IMR-90 (cell line): Measurements from ENCODE around the gene NAPSA. TPM values are rescaled to one million over a fixed set of nuclear protein-coding genes. Genes with fewer than 3 reads are reported as not detected.

ENCODE experiments used
- ATAC-seq: fragments of 200-7000 bp; cut with Tn5 transposase; 2 replicates; pipeline ENCODE4 v1.9.1; 2020; ENCODE audit warnings: low read depth, mild to moderate bottlenecking, moderate library complexity
- BruUV-seq: library from RNA; stranded (reverse); fragments of 400-500 nt; replicated peaks from 2 replicates; lab custom pipeline; 2021; lab: Mats Ljungman, UMichigan
- CTCF ChIA-PET: fragments of 300-600 bp; formaldehyde crosslinking; extraction: SDS; loops from one replicate; lab custom pipeline; 2021; ENCODE audit warnings: antibody characterized with exemption; lab: Yijun Ruan, JAX
- POLR2A ChIA-PET: fragments of 300-600 bp; sonication (Branson Sonifier 250); formaldehyde crosslinking; loops from one replicate; lab custom pipeline; 2022; ENCODE audit warnings: antibody characterized with exemption; ENCODE audit not compliant: unreplicated experiment; lab: Charles Lee
- DNase-seq: peaks from one replicate; pipeline ENCODE4 v3.0.0; 2013
- H2AFZ ChIP-seq: replicated peaks from 2 replicates; pipeline ENCODE3; 2013; ENCODE audit warnings: low read length, mild to moderate bottlenecking; ENCODE audit not compliant: poor library complexity
- H2AK5ac ChIP-seq: 2 replicates; pipeline ENCODE4 v1.6.1; 2013; ENCODE audit warnings: low read depth, low read length, inconsistent platforms
- H2AK9ac ChIP-seq: replicated peaks from 2 replicates; pipeline ENCODE3; 2013; ENCODE audit warnings: mild to moderate bottlenecking, low read depth, low read length, moderate library complexity; ENCODE audit not compliant: poor library complexity
- H2BK120ac ChIP-seq: 2 replicates; pipeline ENCODE4 v1.6.1; 2013; ENCODE audit warnings: low read depth, low read length, inconsistent platforms
- H2BK15ac ChIP-seq: 3 replicates; pipeline ENCODE4 v1.6.1; 2013; ENCODE audit warnings: low read depth, low read length, inconsistent platforms
- H2BK20ac ChIP-seq: 2 replicates; pipeline ENCODE4 v1.6.1; 2013; ENCODE audit warnings: low read depth, mild to moderate bottlenecking, inconsistent platforms, low read length, moderate library complexity
- H2BK5ac ChIP-seq: 2 replicates; pipeline ENCODE4 v1.6.1; 2013; ENCODE audit warnings: mild to moderate bottlenecking, low read depth, low read length, inconsistent platforms; ENCODE audit not compliant: poor library complexity, severe bottlenecking
- H3K14ac ChIP-seq: replicated peaks from 2 replicates; pipeline ENCODE4 v1.6.1; 2013; ENCODE audit warnings: low read depth, low read length, inconsistent platforms
- H3K18ac ChIP-seq: 2 replicates; pipeline ENCODE4 v1.6.1; 2013; ENCODE audit warnings: low read depth, low read length, control low read depth
- H3K23ac ChIP-seq: 2 replicates; pipeline ENCODE4 v1.6.1; 2013; ENCODE audit warnings: low read depth, low read length, inconsistent platforms
- H3K27ac ChIP-seq: 2 replicates; pipeline ENCODE4 v1.5.1; 2013; ENCODE audit warnings: mild to moderate bottlenecking, control low read depth, low read length; ENCODE audit not compliant: insufficient read depth
- H3K27me3 ChIP-seq: 2 replicates; pipeline ENCODE4 v1.6.1; 2013; ENCODE audit warnings: low read length; ENCODE audit not compliant: control insufficient read depth, insufficient read depth
- H3K36me3 ChIP-seq: 2 replicates; pipeline ENCODE4 v1.6.1; 2013; ENCODE audit warnings: low read length, mixed read lengths; ENCODE audit not compliant: control insufficient read depth, insufficient read depth
- H3K4ac ChIP-seq: 2 replicates; pipeline ENCODE4 v1.6.1; 2013; ENCODE audit warnings: low read depth, low read length, inconsistent platforms
- H3K4me1 ChIP-seq: 2 replicates; pipeline ENCODE4 v1.6.1; 2013; ENCODE audit warnings: low read length, mixed read lengths; ENCODE audit not compliant: control insufficient read depth, insufficient read depth
- H3K4me2 ChIP-seq: 2 replicates; pipeline ENCODE4 v1.6.1; 2013; ENCODE audit warnings: low read depth, mild to moderate bottlenecking, control low read depth, low read length, moderate library complexity
- H3K4me3 ChIP-seq: 2 replicates; pipeline ENCODE4 v1.5.1; 2013; ENCODE audit warnings: low read depth, mild to moderate bottlenecking, control low read depth, low read length, moderate library complexity; ENCODE audit not compliant: insufficient read depth
- H3K56ac ChIP-seq: 2 replicates; pipeline ENCODE4 v1.6.1; 2013; ENCODE audit warnings: low read length, inconsistent platforms; ENCODE audit not compliant: insufficient read depth; ENCODE audit errors: extremely low read depth
- H3K79me1 ChIP-seq, 2 experiments: 2 replicates each; pipeline ENCODE4 v1.6.1; 2013; ENCODE audit warnings: low read length in 2 of 2, inconsistent platforms in 1 of 2, low read depth in 1 of 2
- H3K9ac ChIP-seq: 2 replicates; pipeline ENCODE4 v1.6.1; 2013; ENCODE audit warnings: low read depth, low read length, control low read depth
- H3K9me1 ChIP-seq: 2 replicates; pipeline ENCODE4 v1.6.1; 2013; ENCODE audit warnings: low read length, inconsistent platforms; ENCODE audit not compliant: insufficient read depth
- H3K9me3 ChIP-seq: 2 replicates; pipeline ENCODE4 v1.6.1; 2013; ENCODE audit warnings: low read length; ENCODE audit not compliant: control insufficient read depth, insufficient read depth
- H4K20me1 ChIP-seq: 2 replicates; pipeline ENCODE4 v1.6.1; 2013; ENCODE audit warnings: low read length, inconsistent platforms; ENCODE audit not compliant: insufficient read depth
- H4K5ac ChIP-seq: 2 replicates; pipeline ENCODE4 v1.6.1; 2013; ENCODE audit warnings: mild to moderate bottlenecking, low read depth, low read length, control low read depth
- H4K8ac ChIP-seq, 2 experiments: 2 replicates each; pipeline ENCODE4 v1.6.1; 2013; ENCODE audit warnings: low read depth in 2 of 2, low read length in 2 of 2, control low read depth in 1 of 2, inconsistent platforms in 1 of 2
- H4K91ac ChIP-seq: 2 replicates; pipeline ENCODE4 v1.6.1; 2013; ENCODE audit warnings: low read depth, low read length, inconsistent platforms; ENCODE audit not compliant: insufficient read depth
- MAFK ChIP-seq: IDR thresholded peaks from 2 replicates; pipeline ENCODE4 v1.6.1; 2012; ENCODE audit warnings: low read depth, low read length, improper control_type of control experiment
- WGBS, 2 experiments: methylation state at CpG; one replicate each; pipeline versions ENCODE4 v1.1.5 to v1.1.7; 2013; ENCODE audit warnings: missing lambda C conversion rate in 2 of 2; ENCODE audit not compliant: insufficient read length in 1 of 2; ENCODE audit errors: extremely low coverage in 2 of 2; 5-methylcytosine and 5-hydroxymethylcytosine counted together
- dilution Hi-C: fragments of 300-500 bp; cut with HindIII; formaldehyde crosslinking; loops from one replicate; pipeline ENCODE4 v1.14.3; 2018; ENCODE audit warnings: low sequenced_read_pairs; ENCODE audit not compliant: unreplicated experiment
- in situ Hi-C: fragments of 300-500 bp; cut with MboI; formaldehyde crosslinking; loops from 3 replicates; pipeline ENCODE4 v1.14.3; 2019; ENCODE audit warnings: low sequenced_read_pairs, inconsistent platforms, mixed read lengths
- intact Hi-C: fragments of 100-400 bp; cut with micrococcal nuclease; formaldehyde crosslinking; loops from 2 replicates; pipeline ENCODE4 v1.10.0; 2022
- polyA plus RNA-seq, 3 experiments: library from polyadenylated mRNA; depleted of rRNA; stranded (reverse); fragments of >200 nt; gene quantifications; 2 replicates each; pipeline ENCODE4 v1.2.3, GENCODE V29; 2012; ENCODE audit warnings: low replicate concordance in 1 of 3
- total RNA-seq: library from RNA; depleted of rRNA; stranded (reverse); fragments of >200 nt; gene quantifications from 2 replicates; pipeline ENCODE4 v1.2.3, GENCODE V29; 2012
- TF ChIP-seq, protein P1 (sequence below): fragments of 150-350 bp; IDR thresholded peaks from 2 replicates; pipeline ENCODE4 v1.6.1; 2017; ENCODE audit warnings: mild to moderate bottlenecking, antibody characterized with exemption, low read length, low read depth

Gene NAPSA
- total and polyA plus RNA-seq, 2 of the 4 experiments (the other 2 are of a cell fraction), result 0.39 TPM; not detected in 1

DNA sequence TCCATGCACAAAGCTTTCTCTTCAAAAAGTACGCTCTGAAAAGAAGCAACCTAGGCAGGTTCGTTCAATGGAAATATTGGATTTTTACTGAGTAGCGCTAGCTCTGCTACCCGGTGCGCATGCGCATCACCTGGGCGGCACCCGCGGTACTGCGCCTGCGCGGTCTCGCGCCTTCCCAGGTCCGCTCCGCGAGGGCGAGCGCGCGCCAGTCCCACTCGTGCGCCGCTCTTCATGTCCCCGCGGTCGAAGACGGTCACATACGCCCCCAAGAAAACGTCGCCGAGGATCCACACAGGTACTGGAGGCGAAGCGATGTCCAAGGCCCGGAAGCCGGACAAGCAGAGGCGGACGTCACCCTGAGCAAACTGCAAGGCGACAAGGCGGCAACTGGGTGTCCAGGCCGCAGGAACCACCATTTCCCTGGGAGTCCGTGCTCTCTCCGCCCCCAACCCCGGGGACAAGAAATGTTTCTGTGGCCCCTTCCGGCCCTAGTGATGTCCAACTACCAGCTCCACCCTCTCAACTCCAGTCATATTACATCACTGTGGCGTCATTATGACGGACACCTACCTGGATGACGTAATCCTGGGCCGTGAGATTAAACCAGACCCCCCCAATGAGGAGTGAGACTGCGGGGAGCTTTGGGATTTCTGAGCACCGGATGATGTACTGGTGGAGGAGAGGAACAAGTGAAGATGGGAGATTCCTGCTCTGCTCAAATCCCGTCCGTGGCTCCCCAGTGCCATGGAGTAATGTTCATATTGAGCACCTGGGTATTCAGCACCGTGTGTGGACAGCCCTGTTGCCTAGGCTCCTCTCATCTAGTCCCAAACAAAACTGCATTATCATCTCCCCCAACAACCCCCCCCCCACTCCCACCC, 31.5 kb downstream of the NAPSA start:
- CTCF ChIA-PET, result no interaction called here
- H3K27ac ChIP-seq, result no peak overlapping the region
- DNase-seq (no peak), ATAC-seq (peak; percentile 36)
- dilution Hi-C loops, result no loop called here
- 0 out of 2 replicates have a peak overlapping the region, but pooled peaks have one; percentile 58 for H3K4ac ChIP-seq
- H4K8ac ChIP-seq, result peak overlapping the region; percentile 37 to 89; a peak in 3 of 4 replicates
- peaks cover 9% of the 10 kb centered on the region for H3K9me3 ChIP-seq
- intact Hi-C loops, result no loop called here
- no peak overlapping the region for H3K14ac ChIP-seq
- peak overlapping the region; percentile 51; the same call in 1 of the 2 replicates for H3K18ac ChIP-seq
- TF ChIP-seq, protein P1, sequence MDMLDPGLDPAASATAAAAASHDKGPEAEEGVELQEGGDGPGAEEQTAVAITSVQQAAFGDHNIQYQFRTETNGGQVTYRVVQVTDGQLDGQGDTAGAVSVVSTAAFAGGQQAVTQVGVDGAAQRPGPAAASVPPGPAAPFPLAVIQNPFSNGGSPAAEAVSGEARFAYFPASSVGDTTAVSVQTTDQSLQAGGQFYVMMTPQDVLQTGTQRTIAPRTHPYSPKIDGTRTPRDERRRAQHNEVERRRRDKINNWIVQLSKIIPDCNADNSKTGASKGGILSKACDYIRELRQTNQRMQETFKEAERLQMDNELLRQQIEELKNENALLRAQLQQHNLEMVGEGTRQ, result 0 out of 2 replicates have a peak, but pooled peaks have one; percentile 5
- no peak for TF ChIP-seq MAFK
- peak overlapping the region; percentile 97 for H3K4me2 ChIP-seq
- H2BK5ac ChIP-seq, result no peak overlapping the region
- no peaks in the 10 kb centered on the region for H3K4me1 ChIP-seq
- in situ Hi-C loops, result no loop called here
- H4K5ac ChIP-seq, result peak overlapping the region; percentile 84
- peak overlapping the region; percentile 94 for H2AFZ ChIP-seq
- H4K20me1 ChIP-seq, result no peaks in the 10 kb centered on the region
- H3K4me3 ChIP-seq, result peak overlapping the region; percentile 71
- no peak overlapping the region for H3K23ac ChIP-seq
- no peaks in the 10 kb centered on the region for H3K79me1 ChIP-seq
- H3K9me1 ChIP-seq, result no peaks in the 10 kb centered on the region; the same call in 1 of the 2 replicates
- POLR2A ChIA-PET, result no interaction called here
- no peaks in the 10 kb centered on the region for H3K36me3 ChIP-seq
- H4K91ac ChIP-seq, result no peak overlapping the region
- H3K9ac ChIP-seq, result no peak overlapping the region
- no peak overlapping the region for H2AK9ac ChIP-seq
- 4% methylated on average over 22 of the region's 54 CpGs; no CpG with 5 or more reads in 1 of the 2 experiments for WGBS, 2 experiments
- H3K27me3 ChIP-seq, result peaks cover 30% of the 10 kb centered on the region
- no TSS peak for BruUV-seq
- H3K56ac ChIP-seq, result no peak overlapping the region
- no peak overlapping the region for H2BK20ac ChIP-seq
- no peak overlapping the region for H2AK5ac ChIP-seq
- H2BK120ac ChIP-seq, result no peak overlapping the region
- H2BK15ac ChIP-seq, result no peak overlapping the region
